Stimulated activated CD4-positive, alpha-beta T cell treated with anti-CD3 and anti-CD28 coated beads, Interleukin-12 subunit alpha, Interleukin-12 subunit beta, amount 100 ng/mL, for 24 hours (primary cell): ENCODE results near the gene DAZAP1.

Source experiments
- DNase-seq, 2 experiments: peaks; one replicate each; pipeline ENCODE4 v3.0.0-alpha.2; 2020; ENCODE audit warnings: low read depth in 2 of 2

The DAZAP1 gene

DNA sequence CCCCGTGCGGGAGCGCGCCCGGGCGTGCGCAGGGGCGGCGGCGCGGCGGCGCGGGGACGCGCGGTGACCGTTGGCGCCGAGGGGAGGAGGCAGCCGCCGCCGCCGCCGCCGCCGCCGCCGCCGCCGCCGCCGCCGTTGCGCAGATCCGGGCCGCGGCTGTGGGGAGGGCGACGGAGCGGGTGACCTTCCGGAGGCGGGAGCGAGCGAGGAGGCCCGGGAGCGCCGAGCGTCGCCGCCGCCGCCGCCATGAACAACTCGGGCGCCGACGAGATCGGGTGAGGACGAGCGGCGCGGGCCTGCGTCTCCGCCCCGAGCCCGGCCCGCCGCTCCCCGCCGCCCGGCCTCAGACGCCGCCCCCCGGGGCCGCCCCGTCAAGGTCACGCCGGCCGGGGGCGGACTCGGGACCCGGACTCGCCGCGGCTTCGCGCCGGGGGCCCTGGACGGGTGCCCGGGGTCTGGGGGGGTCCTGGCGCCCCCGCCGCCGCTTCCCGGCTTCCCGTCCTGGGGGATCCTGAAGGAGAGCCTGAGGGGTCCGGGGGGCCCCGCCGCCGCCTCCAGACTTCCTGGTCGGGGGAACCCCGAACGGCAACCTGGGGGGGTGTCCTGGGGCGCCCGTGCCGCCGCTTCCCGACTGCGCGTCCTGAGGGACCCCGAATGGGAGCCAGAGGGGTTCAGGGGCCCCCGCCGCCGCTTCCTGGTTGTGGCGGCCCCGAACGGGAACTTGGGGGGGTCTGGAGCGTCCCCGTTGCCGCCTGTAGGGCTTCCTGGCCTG, at the start of gene DAZAP1:
Gene DAZAP1, plus strand, starts transcription at position 59 of the 772 bp plus-strand sequence. Its CDS starts 188 bp downstream, at position 247.
- DNase-seq = peak in 1 of 2 experiments; percentile 14

DNA sequence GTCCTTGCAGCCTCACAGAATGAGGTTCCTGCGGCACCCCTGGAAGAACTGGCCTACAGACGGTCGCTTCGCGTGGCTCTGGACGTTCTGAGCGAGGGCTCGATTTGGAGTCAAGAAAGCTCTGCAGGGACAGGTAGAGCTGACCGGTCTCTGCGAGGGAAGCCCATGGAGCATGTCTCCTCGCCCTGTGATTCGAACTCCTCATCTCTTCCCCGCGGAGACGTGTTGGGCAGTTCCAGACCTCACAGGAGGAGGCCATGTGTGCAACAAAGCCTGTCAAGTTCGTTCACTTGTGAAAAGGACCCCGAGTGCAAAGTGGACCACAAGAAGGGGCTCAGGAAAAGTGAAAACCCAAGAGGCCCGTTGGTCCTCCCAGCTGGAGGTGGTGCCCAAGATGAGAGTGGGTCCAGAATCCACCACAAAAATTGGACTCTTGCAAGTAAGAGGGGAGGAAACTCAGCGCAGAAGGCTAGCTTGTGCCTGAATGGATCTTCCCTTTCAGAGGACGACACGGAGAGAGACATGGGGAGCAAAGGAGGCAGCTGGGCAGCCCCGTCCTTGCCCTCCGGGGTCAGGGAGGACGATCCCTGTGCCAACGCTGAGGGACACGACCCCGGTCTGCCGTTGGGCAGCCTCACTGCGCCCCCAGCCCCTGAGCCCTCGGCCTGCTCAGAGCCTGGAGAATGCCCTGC, 47.1 kb upstream of the DAZAP1 start:
- DNase-seq = no peak

- no peak for DNase-seq
Observed at GRCh38 chr19:1360818-1361461, 46.4 kb upstream of the DAZAP1 start.

- DNase-seq = no peak
Observed at GRCh38 chr19:1361601-1362386, 45.6 kb upstream of the DAZAP1 start.

GRCh38 chr19:1362387-1363257, 44.8 kb upstream of the DAZAP1 start:
- DNase-seq = no peak

- DNase-seq = no peak
Observed at GRCh38 chr19:1363599-1363998, 43.8 kb upstream of the DAZAP1 start.

DNA sequence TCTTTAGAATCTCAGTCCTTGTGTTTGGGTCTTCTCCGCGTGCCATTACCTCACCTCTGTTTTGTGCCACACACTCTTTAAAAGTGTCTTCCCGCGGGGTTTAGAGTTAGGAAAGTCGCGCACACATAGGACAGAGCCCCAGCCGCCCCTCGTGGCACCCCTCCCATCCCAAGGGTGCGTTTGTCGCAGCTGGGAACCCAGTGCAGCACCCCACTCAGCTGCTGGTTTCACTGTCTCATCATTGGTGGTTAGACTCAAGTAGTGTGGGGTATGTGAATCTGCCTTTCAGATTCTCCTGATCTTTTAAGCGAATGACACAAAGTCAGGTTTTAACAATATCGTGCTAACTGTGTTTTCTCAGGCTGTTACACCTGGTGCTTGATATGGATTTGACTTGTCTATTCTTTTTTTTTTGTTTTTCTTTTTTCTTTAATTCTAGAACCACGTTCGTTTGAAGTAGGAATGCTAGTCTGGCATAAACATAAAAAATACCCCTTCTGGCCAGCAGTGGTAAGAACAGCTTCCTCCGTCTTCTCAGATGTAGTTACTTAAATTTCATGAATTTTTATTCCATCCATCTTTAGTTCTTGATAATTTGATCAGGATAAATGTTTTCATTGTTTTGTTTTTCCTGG, 43.2 kb upstream of the DAZAP1 start:
- no peak for DNase-seq

- DNase-seq = no peak
Observed at GRCh38 chr19:1365319-1366269, 41.8 kb upstream of the DAZAP1 start.

DNA sequence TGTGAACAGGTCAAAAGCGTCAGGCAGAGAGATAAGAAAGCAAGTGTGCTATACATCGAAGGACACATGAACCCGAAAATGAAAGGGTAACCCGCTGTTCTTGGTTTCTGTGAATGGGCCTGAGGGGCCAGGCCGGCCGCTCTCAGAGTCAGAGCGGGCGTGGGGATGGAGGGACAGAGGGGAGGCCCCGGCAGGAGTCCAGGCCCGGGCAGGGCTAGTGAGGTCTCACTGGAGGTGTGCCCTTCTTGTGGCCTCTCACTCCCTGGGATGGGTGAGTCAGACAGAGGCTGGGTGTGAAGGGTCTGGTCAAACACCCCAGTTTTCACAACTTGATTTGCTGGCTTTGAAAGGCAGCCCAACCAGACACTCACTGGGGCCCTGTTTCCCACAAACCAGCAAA, 41.1 kb upstream of the DAZAP1 start:
- no peak for DNase-seq

DNA sequence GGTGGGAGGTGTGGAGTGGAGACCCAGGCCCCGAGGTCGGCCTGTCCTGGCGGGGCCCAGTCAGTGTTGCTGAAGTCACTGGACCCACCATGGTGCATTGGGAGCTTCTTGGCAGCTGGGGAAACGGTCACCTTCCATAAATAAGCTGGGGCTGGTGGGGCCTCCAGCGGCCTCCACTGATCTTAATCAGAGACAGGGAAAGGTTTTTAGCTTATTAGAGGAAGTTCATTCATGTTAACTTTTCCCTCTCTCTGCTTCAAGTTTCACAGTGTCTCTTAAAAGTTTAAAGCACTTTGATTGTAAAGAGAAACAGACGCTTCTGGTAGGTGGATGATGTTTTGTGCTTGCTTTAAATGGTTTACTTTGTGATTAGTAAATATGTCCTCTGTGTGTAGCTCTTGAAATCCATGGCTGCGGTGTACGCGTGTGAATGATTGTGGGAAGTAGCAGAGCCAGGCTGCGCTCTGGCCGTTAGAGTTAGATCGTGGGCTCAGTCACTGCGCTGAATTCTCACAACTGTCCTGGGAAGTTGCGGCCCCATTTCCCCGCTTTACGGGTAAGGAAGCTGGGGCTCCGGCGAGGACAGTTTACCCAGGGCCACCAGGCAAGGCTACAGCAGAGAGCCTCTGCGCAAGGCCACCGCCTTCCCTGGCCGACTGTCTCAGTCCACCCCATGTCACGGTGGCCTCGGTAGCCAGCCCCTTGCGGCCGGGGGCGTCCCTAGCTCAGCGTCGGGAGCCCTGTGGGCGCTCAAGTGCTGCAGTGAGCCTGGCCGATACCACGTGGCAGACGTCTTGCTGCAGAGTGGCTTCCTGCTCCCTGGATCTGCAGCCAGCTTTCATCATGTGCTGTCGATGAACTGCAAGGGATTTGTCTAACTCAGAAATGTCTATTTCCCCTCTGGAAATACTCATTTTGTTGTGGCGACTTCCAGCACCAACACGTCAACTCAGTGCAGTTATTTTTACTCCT, 40.2 kb upstream of the DAZAP1 start:
- no peak for DNase-seq

GRCh38 chr19:1369214-1369805, 38.1 kb upstream of the DAZAP1 start:
- no peak for DNase-seq

- DNase-seq = no peak
Observed at GRCh38 chr19:1370579-1371361, 36.6 kb upstream of the DAZAP1 start.

- no peak for DNase-seq
Observed at GRCh38 chr19:1373042-1373533, 34.3 kb upstream of the DAZAP1 start.

- no peak for DNase-seq
Observed at GRCh38 chr19:1373534-1374249, 33.7 kb upstream of the DAZAP1 start.

- no peak for DNase-seq
Observed at GRCh38 chr19:1374250-1374577, 33.2 kb upstream of the DAZAP1 start.

GRCh38 chr19:1376415-1376805, 31.0 kb upstream of the DAZAP1 start:
- no peak for DNase-seq
